ENCODE measurements around the gene MBOAT7.
A peak's percentile ranks its signal among the peaks of the same experiment; 100 is the strongest.

Gene MBOAT7

DNA sequence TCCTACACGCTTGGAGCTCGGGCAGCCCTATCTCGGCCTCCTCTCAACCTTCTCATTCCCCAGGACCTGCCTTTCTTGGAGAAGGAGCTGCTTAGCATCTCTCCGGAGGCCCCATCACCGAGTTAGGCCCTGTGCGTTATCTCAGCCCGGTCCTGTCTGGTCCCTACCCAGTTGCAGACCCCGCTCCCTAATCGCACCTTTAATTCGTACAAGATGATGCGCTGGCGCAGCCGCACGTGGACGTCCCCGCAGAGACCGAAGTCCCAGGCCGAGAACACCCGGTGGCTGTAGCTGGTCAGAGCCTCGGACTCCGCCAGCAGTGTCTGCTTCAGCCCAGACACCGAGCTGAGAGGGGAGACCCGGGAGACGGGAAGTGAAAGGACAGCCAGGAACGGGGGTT is 24.2 kb downstream of the MBOAT7 start:
- FAIRE-seq, result no peak
- DNase-seq (ENCODE audit: low spot score), result no peak

- FAIRE-seq, result no peak
Observed at GRCh38 chr19:54164369-54165068, 24.9 kb downstream of the MBOAT7 start.

DNA sequence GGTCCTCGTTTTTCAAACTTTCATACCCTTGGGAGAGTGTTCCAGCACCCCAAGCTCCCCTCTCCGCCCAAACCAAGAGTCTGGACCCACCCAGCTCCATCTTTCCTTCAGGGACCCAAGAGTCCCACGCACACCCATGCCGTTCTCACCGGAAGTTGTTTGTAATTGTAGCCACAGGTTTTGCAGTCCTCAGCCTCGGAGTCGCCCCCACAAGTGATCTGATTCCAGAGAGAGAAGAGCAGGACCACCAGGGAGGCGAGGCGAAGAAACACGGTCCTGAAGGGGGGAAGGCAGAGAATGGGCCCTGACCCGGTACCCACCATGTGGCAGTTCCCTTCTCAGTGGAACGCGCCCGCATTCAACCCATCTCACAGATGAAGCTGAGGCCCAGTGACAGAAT is 26.5 kb downstream of the MBOAT7 start:
- FAIRE-seq (no peak), DNase-seq (ENCODE audit: low spot score) (no peak)

More at GRCh38 chr19:54164369-54165068, 24.9 kb downstream of the MBOAT7 start:
- DNase-seq (ENCODE audit: low spot score), result no peak

GRCh38 chr19:54162241-54162805 is 27.1 kb downstream of the MBOAT7 start:
- FAIRE-seq (no peak), DNase-seq (ENCODE audit: low spot score) (no peak)

GRCh38 chr19:54160854-54161253 is 28.5 kb downstream of the MBOAT7 start:
- DNase-seq (ENCODE audit: low spot score) (no peak), FAIRE-seq (no peak)

- DNase-seq (ENCODE audit: low spot score), result peak; percentile 14
- no peak for FAIRE-seq
Observed at GRCh38 chr19:54160182-54160811, 29.1 kb downstream of the MBOAT7 start.

GRCh38 chr19:54159352-54160181 is 29.8 kb downstream of the MBOAT7 start, which contains the start of gene LENG1:
Gene LENG1 (minus strand): TSS chr19:54159721. CDS start chr19:54159695, 26 bp downstream.
- FAIRE-seq (peak; percentile 97), DNase-seq (ENCODE audit: low spot score) (peak; percentile 97)

- FAIRE-seq (no peak), DNase-seq (ENCODE audit: low spot score) (no peak)
Observed at GRCh38 chr19:54158812-54159351, 30.5 kb downstream of the MBOAT7 start.

- FAIRE-seq (no peak), DNase-seq (ENCODE audit: low spot score) (no peak)
Observed at GRCh38 chr19:54156953-54157352, 32.4 kb downstream of the MBOAT7 start.

- DNase-seq (ENCODE audit: low spot score), result no peak
- no peak for FAIRE-seq
Observed at GRCh38 chr19:54156490-54156889, 32.9 kb downstream of the MBOAT7 start.

- no peak for FAIRE-seq
Observed at GRCh38 chr19:54155694-54156093, 33.7 kb downstream of the MBOAT7 start.

DNA sequence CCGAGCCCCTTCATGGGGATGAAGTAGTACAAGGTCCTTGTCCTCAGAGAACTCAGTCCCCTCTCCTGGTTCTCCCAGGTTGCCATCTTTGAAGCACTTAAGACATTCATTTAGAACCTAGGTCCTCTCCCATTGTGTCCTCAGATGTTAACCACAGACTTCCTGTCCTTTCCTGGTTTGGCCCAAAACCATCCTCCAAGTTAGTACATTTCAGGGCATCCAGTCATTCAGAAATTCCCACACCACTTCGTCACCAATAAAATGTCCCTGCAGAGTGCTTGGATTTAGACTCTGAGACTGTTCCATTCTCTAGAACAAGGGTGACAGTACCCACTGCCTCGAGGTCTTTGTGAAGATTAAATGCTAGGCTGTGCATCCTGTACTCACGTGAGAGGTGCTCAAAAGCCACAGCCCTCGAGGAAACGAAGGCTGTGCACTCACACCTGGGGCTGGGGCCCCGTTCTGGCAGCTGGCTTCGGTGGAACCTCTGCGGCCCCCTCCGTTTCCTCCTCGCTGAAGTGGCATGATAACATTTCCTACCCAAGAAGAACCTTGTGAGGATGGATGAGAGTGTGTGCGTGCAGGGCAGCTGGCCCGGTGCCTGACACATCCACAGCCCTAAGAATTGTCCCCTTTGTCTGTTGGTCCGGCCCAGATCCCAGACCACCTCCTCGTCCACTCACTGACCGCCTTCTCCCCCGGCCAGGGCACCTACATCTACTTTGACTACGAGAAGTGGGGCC is 34.6 kb downstream of the MBOAT7 start:
- no peak for FAIRE-seq
- no peak for DNase-seq (ENCODE audit: low spot score)

More at GRCh38 chr19:54155694-54156093, 33.7 kb downstream of the MBOAT7 start:
- DNase-seq (ENCODE audit: low spot score), result no peak

GRCh38 chr19:54153731-54154326 is 35.6 kb downstream of the MBOAT7 start:
- no peak for FAIRE-seq
- no peak for DNase-seq (ENCODE audit: low spot score)

DNA sequence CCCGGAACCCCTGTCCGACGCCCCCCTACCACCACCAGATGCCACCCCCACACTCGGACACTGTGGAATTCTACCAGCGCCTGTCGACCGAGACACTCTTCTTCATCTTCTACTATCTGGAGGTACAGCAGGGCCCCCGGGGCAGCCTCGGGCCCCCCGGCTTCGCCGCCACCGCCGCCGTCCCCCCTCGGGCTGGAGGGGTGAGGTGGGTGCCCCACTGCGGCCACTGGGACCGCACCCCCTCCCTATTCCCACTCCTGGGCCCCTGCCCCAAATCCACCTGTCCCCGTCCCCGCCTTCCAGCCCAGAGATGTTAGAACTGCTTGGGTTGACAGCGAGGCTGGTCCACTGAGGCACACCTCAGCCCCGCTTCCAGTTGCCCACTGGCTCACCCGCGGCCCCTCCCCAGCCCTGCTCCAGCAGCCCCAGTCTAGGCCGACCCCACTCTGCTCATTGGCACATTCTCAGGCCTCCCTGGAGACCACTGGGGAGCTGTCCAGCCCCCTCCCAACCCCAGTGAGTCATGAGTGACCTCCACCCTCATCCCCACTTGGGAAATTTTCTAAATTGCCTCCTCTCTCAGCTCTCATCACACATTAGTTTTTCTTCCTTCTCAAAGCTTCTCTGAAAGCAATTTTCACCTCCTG is 36.4 kb downstream of the MBOAT7 start:
- DNase-seq (ENCODE audit: low spot score) (no peak), FAIRE-seq (no peak)

DNA sequence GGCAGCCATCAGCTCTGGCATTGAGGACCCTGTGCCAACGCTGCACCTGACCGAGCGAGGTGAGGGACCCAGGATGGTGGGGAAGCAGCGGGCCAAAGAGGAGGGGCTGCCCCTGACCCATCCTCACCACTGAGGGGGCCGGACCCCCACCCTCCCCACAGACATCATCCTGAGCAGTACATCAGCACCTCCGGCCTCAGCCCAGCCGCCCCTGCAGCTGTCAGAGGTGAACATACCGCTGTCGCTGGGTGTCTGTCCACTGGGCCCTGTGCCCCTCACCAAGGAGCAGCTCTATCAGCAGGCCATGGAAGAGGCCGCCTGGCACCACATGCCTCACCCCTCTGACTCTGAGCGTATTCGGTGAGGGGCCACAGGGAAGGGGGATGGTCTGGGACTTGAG is 37.1 kb downstream of the MBOAT7 start:
- DNase-seq (ENCODE audit: low spot score) (no peak), FAIRE-seq (no peak)

GRCh38 chr19:54151362-54152035 is 37.9 kb downstream of the MBOAT7 start:
- no peak for DNase-seq (ENCODE audit: low spot score)
- no peak for FAIRE-seq

GRCh38 chr19:54149021-54149812 is 40.2 kb downstream of the MBOAT7 start:
- no peak for DNase-seq (ENCODE audit: low spot score)
- FAIRE-seq, result no peak

DNA sequence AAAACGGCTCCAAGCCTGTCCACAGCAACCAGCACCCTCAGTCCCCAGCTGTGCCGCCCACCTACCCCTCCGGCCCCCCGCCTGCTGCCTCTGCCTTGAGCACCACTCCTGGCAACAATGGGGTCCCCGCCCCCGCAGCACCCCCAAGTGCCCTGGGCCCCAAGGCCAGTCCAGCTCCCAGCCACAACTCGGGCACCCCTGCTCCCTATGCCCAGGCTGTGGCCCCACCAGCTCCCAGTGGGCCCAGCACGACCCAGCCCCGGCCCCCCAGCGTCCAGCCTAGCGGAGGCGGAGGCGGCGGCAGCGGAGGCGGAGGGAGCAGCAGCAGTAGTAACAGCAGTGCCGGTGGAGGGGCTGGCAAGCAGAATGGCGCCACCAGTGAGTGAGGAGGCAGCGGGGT is 41.2 kb downstream of the MBOAT7 start:
- no peak for FAIRE-seq

More for the DNA sequence above, 41.2 kb downstream of the MBOAT7 start:
- DNase-seq (ENCODE audit: low spot score), result no peak

Data from urothelium cell line (cell line).